ENCODE results near the gene BNC2.

The BNC2 gene

DNA sequence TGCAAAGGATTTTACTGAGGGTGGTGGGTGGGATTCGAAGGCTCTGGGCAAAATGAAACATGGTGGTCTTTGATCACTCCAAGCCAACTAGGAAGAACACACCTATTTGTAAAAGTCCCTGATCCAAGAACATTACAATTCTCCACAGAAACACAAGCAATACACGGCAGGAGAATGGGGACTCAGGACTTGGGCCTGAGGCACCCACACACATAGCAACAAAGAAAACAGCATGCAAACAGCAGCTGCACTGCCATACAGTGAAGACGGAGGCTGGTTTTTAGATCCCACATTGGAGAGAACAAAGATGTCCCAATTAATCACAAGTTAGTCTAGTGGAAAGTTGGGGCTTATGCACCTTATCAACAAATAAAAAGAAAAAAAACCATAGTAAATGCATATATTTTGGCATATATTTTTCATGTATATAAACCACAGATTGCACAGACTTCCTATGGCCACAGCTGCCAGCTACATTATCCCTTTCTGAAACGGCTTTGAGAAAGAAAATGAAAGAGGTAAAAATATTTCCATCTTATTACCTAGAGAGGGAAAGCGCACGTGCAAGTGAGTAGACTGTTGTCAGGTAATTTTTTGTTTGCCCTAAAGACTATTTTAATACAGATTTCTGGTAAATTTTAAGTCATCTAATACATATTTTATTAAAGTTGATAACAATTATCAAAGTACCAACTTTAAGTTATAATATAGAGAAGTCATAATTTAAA is 410.9 kb downstream of the BNC2 start:
- Histone ChIP-seq H3K36me3 (ENCODE audit: control insufficient read depth, insufficient read depth, low read length) (no peaks in the 10 kb centered on the region), H3K27me3 (ENCODE audit: control insufficient read depth, insufficient read depth, low read length) (no peaks in the 10 kb centered on the region), H3K9me3 (ENCODE audit: control insufficient read depth, low read length) (no peaks in the 10 kb centered on the region), H3K4me1 (no peaks in the 10 kb centered on the region), H2AFZ (no peak overlapping the region), H3K27ac (no peak overlapping the region), H3K79me2 (no peaks in the 10 kb centered on the region), H3K4me3 (ENCODE audit: low read depth, low read length) (no peak overlapping the region), H3K9ac (no peak overlapping the region), H3K4me2 (ENCODE audit: low read length) (no peak overlapping the region)
- TF ChIP-seq, protein P1, sequence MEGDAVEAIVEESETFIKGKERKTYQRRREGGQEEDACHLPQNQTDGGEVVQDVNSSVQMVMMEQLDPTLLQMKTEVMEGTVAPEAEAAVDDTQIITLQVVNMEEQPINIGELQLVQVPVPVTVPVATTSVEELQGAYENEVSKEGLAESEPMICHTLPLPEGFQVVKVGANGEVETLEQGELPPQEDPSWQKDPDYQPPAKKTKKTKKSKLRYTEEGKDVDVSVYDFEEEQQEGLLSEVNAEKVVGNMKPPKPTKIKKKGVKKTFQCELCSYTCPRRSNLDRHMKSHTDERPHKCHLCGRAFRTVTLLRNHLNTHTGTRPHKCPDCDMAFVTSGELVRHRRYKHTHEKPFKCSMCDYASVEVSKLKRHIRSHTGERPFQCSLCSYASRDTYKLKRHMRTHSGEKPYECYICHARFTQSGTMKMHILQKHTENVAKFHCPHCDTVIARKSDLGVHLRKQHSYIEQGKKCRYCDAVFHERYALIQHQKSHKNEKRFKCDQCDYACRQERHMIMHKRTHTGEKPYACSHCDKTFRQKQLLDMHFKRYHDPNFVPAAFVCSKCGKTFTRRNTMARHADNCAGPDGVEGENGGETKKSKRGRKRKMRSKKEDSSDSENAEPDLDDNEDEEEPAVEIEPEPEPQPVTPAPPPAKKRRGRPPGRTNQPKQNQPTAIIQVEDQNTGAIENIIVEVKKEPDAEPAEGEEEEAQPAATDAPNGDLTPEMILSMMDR (IDR thresholded peaks at IDR 0.05), result no peak

DNA sequence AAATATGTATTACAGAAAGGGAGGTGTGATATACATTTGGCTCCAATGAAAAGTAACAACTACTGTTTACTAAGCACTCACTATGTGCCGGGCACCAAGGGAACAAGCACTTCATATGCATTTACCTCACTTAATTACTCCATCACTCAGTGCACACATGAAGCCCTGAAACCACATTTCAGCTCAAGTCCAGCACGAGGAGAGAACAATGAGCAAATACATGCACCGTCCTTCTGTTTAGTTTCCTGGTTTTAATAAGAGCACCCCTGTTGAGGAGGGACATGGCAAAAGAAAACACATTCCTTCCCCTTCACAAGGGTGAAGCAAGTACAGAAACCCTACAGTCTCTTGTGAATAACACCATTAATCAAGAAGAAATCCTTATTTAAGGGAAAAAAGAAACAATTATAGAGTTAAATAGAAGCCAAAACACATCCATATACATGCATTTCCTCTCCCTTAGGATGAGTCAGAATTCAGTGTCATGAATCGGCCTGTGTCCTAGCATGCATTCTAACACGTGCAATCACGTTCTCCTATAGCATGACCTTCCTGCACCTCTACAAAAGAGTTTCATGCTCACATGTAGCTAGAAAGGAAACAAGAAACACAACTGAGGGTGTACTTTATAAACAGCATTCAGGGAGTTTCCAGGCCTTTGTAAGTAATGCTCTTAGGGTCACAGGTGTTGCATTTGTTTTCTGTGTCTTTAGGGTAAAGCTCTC is 411.6 kb downstream of the BNC2 start:
- H3K4me2 ChIP-seq (ENCODE audit: low read length), result no peak overlapping the region
- H3K4me1 ChIP-seq, result no peaks in the 10 kb centered on the region
- H3K4me3 ChIP-seq (ENCODE audit: low read depth, low read length), result no peak overlapping the region
- no peaks in the 10 kb centered on the region for H3K79me2 ChIP-seq
- no peaks in the 10 kb centered on the region for H3K27me3 ChIP-seq (ENCODE audit: control insufficient read depth, insufficient read depth, low read length)
- H3K36me3 ChIP-seq (ENCODE audit: control insufficient read depth, insufficient read depth, low read length), result no peaks in the 10 kb centered on the region
- TF ChIP-seq, protein P1 (IDR thresholded peaks at IDR 0.05), result no peak
- H2AFZ ChIP-seq, result no peak overlapping the region
- H3K27ac ChIP-seq, result no peak overlapping the region
- H3K9me3 ChIP-seq (ENCODE audit: control insufficient read depth, low read length), result no peaks in the 10 kb centered on the region
- H3K9ac ChIP-seq, result no peak overlapping the region

DNA sequence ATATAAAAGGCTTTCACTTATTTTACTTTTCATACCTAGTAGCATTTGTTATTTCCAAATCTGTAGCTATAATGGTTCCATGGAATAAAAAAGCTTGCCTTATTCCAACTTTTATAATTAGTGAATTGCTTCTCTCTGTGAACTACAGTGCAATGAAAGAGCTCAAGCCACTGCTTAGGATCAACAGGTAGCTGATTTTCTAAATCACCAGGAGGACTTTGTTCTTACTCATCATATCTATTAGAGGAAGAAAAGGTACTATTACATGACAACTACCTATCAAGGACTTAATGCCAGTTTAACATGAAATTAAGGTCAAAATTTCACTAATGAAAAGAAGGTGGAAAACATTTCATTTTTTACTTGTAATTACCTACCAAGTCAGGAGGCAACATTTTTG is 414.6 kb downstream of the BNC2 start:
- H3K4me2 ChIP-seq (ENCODE audit: low read length), result no peak overlapping the region
- no peak overlapping the region for H3K4me3 ChIP-seq (ENCODE audit: low read depth, low read length)
- H2AFZ ChIP-seq, result no peak overlapping the region
- H3K4me1 ChIP-seq, result no peaks in the 10 kb centered on the region
- H3K9ac ChIP-seq, result no peak overlapping the region
- no peaks in the 10 kb centered on the region for H3K79me2 ChIP-seq
- TF ChIP-seq, protein P1 (IDR thresholded peaks at IDR 0.05), result no peak
- H3K27me3 ChIP-seq (ENCODE audit: control insufficient read depth, insufficient read depth, low read length), result no peaks in the 10 kb centered on the region
- no peak overlapping the region for H3K27ac ChIP-seq
- no peaks in the 10 kb centered on the region for H3K36me3 ChIP-seq (ENCODE audit: control insufficient read depth, insufficient read depth, low read length)
- no peaks in the 10 kb centered on the region for H3K9me3 ChIP-seq (ENCODE audit: control insufficient read depth, low read length)

DNA sequence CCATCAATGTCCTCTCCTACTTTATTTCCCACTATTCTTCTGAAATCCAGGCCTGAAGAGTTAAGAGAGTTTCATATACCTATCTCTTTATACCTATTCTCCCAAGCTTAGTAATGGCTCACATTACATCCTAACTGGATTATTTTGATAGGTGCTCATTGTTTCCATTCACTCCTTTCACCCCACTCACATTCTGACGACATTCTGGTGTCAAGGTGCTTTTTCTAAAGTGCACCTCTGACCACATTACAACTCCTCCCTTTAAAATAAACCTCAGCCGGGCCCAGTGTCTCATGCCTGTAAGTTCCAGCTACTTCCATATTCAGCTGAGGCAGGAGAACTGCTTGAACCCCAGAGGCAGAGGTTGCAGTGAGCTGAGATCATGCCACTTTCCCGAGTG is 417.1 kb downstream of the BNC2 start:
- Histone ChIP-seq H3K4me2 (ENCODE audit: low read length) (no peak overlapping the region), H3K27ac (no peak overlapping the region), H3K9ac (no peak overlapping the region), H3K36me3 (ENCODE audit: control insufficient read depth, insufficient read depth, low read length) (no peaks in the 10 kb centered on the region), H3K27me3 (ENCODE audit: control insufficient read depth, insufficient read depth, low read length) (no peaks in the 10 kb centered on the region), H2AFZ (no peak overlapping the region), H3K9me3 (ENCODE audit: control insufficient read depth, low read length) (no peaks in the 10 kb centered on the region), H3K4me3 (ENCODE audit: low read depth, low read length) (no peak overlapping the region), H3K79me2 (no peaks in the 10 kb centered on the region), H3K4me1 (no peaks in the 10 kb centered on the region)
- TF ChIP-seq, protein P1 (IDR thresholded peaks at IDR 0.05), result no peak

Data from parathyroid adenoma (tissue), 2 donors.